KMS-11 (cell line): ENCODE data around the gene SERPINE1.
"Not testable (repeated sequence)": the region's sequence is repeated elsewhere in the genome, so short reads cannot be mapped to it uniquely, and the experiment has no call there.

Source experiments
- H2AFZ ChIP-seq: fragments of 200-600 bp; sonication (generic); 2 replicates; pipeline ENCODE4 v1.6.1; 2016; ENCODE audit warnings: antibody characterized with exemption, mixed run types, low read depth
- H3K27ac ChIP-seq: fragments of 200-600 bp; sonication (generic); 2 replicates; pipeline ENCODE4 v1.6.1; 2016; ENCODE audit warnings: mild to moderate bottlenecking, mixed run types
- H3K27me3 ChIP-seq: fragments of 200-600 bp; sonication (generic); 2 replicates; pipeline ENCODE4 v1.6.1; 2017; ENCODE audit warnings: mild to moderate bottlenecking, low read depth, mixed run types, moderate library complexity; ENCODE audit not compliant: insufficient read depth
- H3K36me3 ChIP-seq: fragments of 200-600 bp; sonication (generic); 2 replicates; pipeline ENCODE4 v1.6.1; 2017; ENCODE audit warnings: mild to moderate bottlenecking, mixed run types; ENCODE audit not compliant: insufficient read depth
- H3K4me1 ChIP-seq: fragments of 200-600 bp; sonication (generic); 2 replicates; pipeline ENCODE4 v1.6.1; 2016; ENCODE audit warnings: mild to moderate bottlenecking, low read depth, mixed run types; ENCODE audit not compliant: poor library complexity, severe bottlenecking
- H3K4me2 ChIP-seq: fragments of 200-600 bp; sonication (generic); 2 replicates; pipeline ENCODE4 v1.7.0; 2016; ENCODE audit warnings: mild to moderate bottlenecking, mixed run types
- H3K4me3 ChIP-seq: fragments of 200-600 bp; sonication (generic); IDR thresholded peaks from 2 replicates; pipeline ENCODE4 v1.6.1; 2017; ENCODE audit warnings: low read depth, low read length, mixed read lengths; ENCODE audit not compliant: insufficient read depth
- H3K79me2 ChIP-seq: fragments of 200-600 bp; sonication (generic); 2 replicates; pipeline ENCODE4 v1.6.1; 2016; ENCODE audit warnings: low read depth, mixed run types; ENCODE audit not compliant: insufficient read depth
- H3K9ac ChIP-seq: fragments of 200-600 bp; sonication (generic); 2 replicates; pipeline ENCODE4 v1.6.1; 2016; ENCODE audit warnings: mild to moderate bottlenecking, mixed run types
- H4K20me1 ChIP-seq: fragments of 200-600 bp; sonication (generic); 2 replicates; pipeline ENCODE4 v1.6.1; 2016; ENCODE audit warnings: mild to moderate bottlenecking, mixed run types; ENCODE audit not compliant: insufficient read depth
- CTCF ChIP-seq: fragments of 200-600 bp; sonication (generic); conservative IDR thresholded peaks from 2 replicates; pipeline ENCODE4 v1.6.1; 2017; ENCODE audit warnings: low read depth, mild to moderate bottlenecking, antibody characterized with exemption, low read length, moderate library complexity, mixed read lengths

Gene SERPINE1

GRCh38 chr7:101111261-101111660 lies 15.6 kb upstream of the SERPINE1 start:
- H3K79me2 ChIP-seq, result no peaks in the 10 kb centered on the region
- TF ChIP-seq CTCF, result no peak
- peaks cover 96% of the 10 kb centered on the region for H3K27me3 ChIP-seq
- no peaks in the 10 kb centered on the region for H3K4me1 ChIP-seq
- H3K4me2 ChIP-seq, result no peak overlapping the region
- H3K27ac ChIP-seq, result no peak overlapping the region
- no peaks in the 10 kb centered on the region for H3K36me3 ChIP-seq
- H2AFZ ChIP-seq, result no peak overlapping the region
- no peak overlapping the region for H3K4me3 ChIP-seq
- no peak overlapping the region for H3K9ac ChIP-seq
- no peaks in the 10 kb centered on the region for H4K20me1 ChIP-seq

GRCh38 chr7:101112233-101112632 lies 14.7 kb upstream of the SERPINE1 start:
- H3K4me1 ChIP-seq, result no peaks in the 10 kb centered on the region
- H3K79me2 ChIP-seq, result no peaks in the 10 kb centered on the region
- H3K4me2 ChIP-seq, result no peak overlapping the region
- H3K4me3 ChIP-seq, result no peak overlapping the region
- H2AFZ ChIP-seq, result no peak overlapping the region
- H3K36me3 ChIP-seq, result no peaks in the 10 kb centered on the region
- no peaks in the 10 kb centered on the region for H4K20me1 ChIP-seq
- TF ChIP-seq CTCF, result no peak
- H3K27ac ChIP-seq, result no peak overlapping the region
- H3K27me3 ChIP-seq, result peaks cover 97% of the 10 kb centered on the region
- no peak overlapping the region for H3K9ac ChIP-seq

GRCh38 chr7:101113140-101113539 lies 13.8 kb upstream of the SERPINE1 start:
- not testable (repeated sequence) for H4K20me1 ChIP-seq, H3K4me3 ChIP-seq, H3K4me1 ChIP-seq, H3K9ac ChIP-seq, H3K79me2 ChIP-seq, H3K4me2 ChIP-seq, H3K27ac ChIP-seq, H2AFZ ChIP-seq, H3K36me3 ChIP-seq
- peaks cover 96% of the 10 kb centered on the region for H3K27me3 ChIP-seq

GRCh38 chr7:101113836-101114235 lies 13.1 kb upstream of the SERPINE1 start:
- no peaks in the 10 kb centered on the region for H3K79me2 ChIP-seq
- H4K20me1 ChIP-seq, result no peaks in the 10 kb centered on the region
- H3K9ac ChIP-seq, result no peak overlapping the region
- no peak overlapping the region for H2AFZ ChIP-seq
- no peak overlapping the region for H3K4me2 ChIP-seq
- no peaks in the 10 kb centered on the region for H3K36me3 ChIP-seq
- no peak for TF ChIP-seq CTCF
- no peak overlapping the region for H3K4me3 ChIP-seq
- no peak overlapping the region for H3K27ac ChIP-seq
- H3K4me1 ChIP-seq, result no peaks in the 10 kb centered on the region
- peaks cover 96% of the 10 kb centered on the region for H3K27me3 ChIP-seq

- Histone ChIP-seq H3K79me2 (no peaks in the 10 kb centered on the region), H3K4me1 (no peaks in the 10 kb centered on the region), H2AFZ (no peak overlapping the region), H3K4me2 (no peak overlapping the region), H3K4me3 (no peak overlapping the region), H3K9ac (no peak overlapping the region), H3K36me3 (no peaks in the 10 kb centered on the region), H4K20me1 (no peaks in the 10 kb centered on the region), H3K27me3 (peaks cover 96% of the 10 kb centered on the region), H3K27ac (no peak overlapping the region)
- TF ChIP-seq CTCF, result no peak
Measured at GRCh38 chr7:101114492-101114891, 12.4 kb upstream of the SERPINE1 start.
